ENCODE measurements around the gene TSEN34. TPM values are rescaled to one million over a fixed set of nuclear protein-coding genes. Genes with fewer than 3 reads are reported as not detected.

Gene TSEN34
- total and polyA plus RNA-seq, 2 experiments from 2014 or later = 36.6 to 53.4 TPM

- H3K27me3 Mint-ChIP-seq (ENCODE audit: insufficient read depth, low read depth, poor library complexity) = peaks cover 45% of the 10 kb centered on the region
- H3K4me3 Mint-ChIP-seq = peak overlapping the region; percentile 95
- H3K4me1 Mint-ChIP-seq = peaks cover 39% of the 10 kb centered on the region
- DNase-seq (ENCODE audit: low spot score) = peak; percentile 55
- H3K4me1 ChIP-seq (ENCODE audit: insufficient read depth) = peaks cover 8% of the 10 kb centered on the region; the same call in 1 of the 2 replicates
- peaks cover 26% of the 10 kb centered on the region for H3K36me3 Mint-ChIP-seq (ENCODE audit: low read depth)
- H4K20me1 ChIP-seq (replicated peaks; ENCODE audit: insufficient read depth) = peaks cover 6% of the 10 kb centered on the region; the same call in 1 of the 2 replicates
- peaks cover 7% of the 10 kb centered on the region; the same call in 1 of the 2 replicates for H3K27me3 ChIP-seq (ENCODE audit: insufficient read depth)
- TF ChIP-seq REST (IDR thresholded peaks at IDR 0.05; ENCODE audit: unreplicated experiment) = no peak
- H3K36me3 ChIP-seq (ENCODE audit: insufficient read depth) = peaks cover 6% of the 10 kb centered on the region; the same call in 1 of the 2 replicates
- peak overlapping the region; percentile 63 for H3K4me3 ChIP-seq
- H2AFZ ChIP-seq = peak overlapping the region; percentile 2; the same call in 1 of the 2 replicates
- peaks cover 31% of the 10 kb centered on the region for H3F3A ChIP-seq (replicated peaks; ENCODE audit: low read depth)
- peaks cover 9% of the 10 kb centered on the region; the same call in 1 of the 2 replicates for H3K79me2 ChIP-seq (replicated peaks; ENCODE audit: insufficient read depth)
- peak overlapping the region; percentile 67 for H3K27ac ChIP-seq (ENCODE audit: low read depth)
- peak overlapping the region; percentile 94 for H3K27ac Mint-ChIP-seq
- no peaks in the 10 kb centered on the region for H3K9me2 ChIP-seq (ENCODE audit: insufficient read depth)
- H3K4me2 ChIP-seq = peak overlapping the region; percentile 79
- peaks cover 2% of the 10 kb centered on the region; the same call in 2 of the 3 replicates for H3K9me3 Mint-ChIP-seq
- ATAC-seq = peak; percentile 0
These were observed 30.8 kb upstream of the TSEN34 start for GRCh38 chr19:54160182-54160811.

DNA sequence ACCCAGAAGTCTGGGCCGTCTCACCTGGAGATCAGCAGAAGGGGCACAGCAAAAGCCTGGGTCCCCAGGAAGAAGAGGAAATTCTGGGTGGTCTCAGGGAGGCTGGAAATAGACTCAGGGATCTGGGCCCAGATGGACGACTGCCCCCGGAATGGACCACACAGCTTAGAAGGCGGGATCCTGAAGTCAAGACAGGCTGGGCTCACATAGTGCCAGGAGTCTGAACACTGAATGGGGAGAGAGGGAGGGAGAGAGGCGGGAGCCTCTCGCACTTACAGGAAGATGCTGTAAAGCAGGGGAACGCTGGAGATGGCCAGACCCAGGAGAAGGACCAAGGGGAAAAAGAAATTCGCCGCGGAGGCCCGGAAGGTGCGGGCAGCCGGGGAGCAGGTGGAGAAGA is 30.3 kb upstream of the TSEN34 start:
- H3K4me2 ChIP-seq = peak overlapping the region; percentile 79
- H3K4me1 ChIP-seq (ENCODE audit: insufficient read depth) = peaks cover 8% of the 10 kb centered on the region; the same call in 1 of the 2 replicates
- H3K4me1 Mint-ChIP-seq = peaks cover 39% of the 10 kb centered on the region
- peaks cover 2% of the 10 kb centered on the region; the same call in 1 of the 2 replicates for H4K20me1 ChIP-seq (replicated peaks; ENCODE audit: insufficient read depth)
- H3K27me3 Mint-ChIP-seq (ENCODE audit: insufficient read depth, low read depth, poor library complexity) = peaks cover 46% of the 10 kb centered on the region
- peaks cover 32% of the 10 kb centered on the region for H3F3A ChIP-seq (replicated peaks; ENCODE audit: low read depth)
- H3K36me3 Mint-ChIP-seq (ENCODE audit: low read depth) = peaks cover 23% of the 10 kb centered on the region
- H3K4me3 ChIP-seq = peak overlapping the region; percentile 63
- H3K27ac ChIP-seq (ENCODE audit: low read depth) = no peak overlapping the region
- peak overlapping the region; percentile 95 for H3K4me3 Mint-ChIP-seq
- ATAC-seq (no peak), DNase-seq (ENCODE audit: low spot score) (peak; percentile 16)
- peaks cover 2% of the 10 kb centered on the region; the same call in 2 of the 3 replicates for H3K9me3 Mint-ChIP-seq
- peaks cover 6% of the 10 kb centered on the region; the same call in 1 of the 2 replicates for H3K36me3 ChIP-seq (ENCODE audit: insufficient read depth)
- peak overlapping the region; percentile 94 for H3K27ac Mint-ChIP-seq
- H3K27me3 ChIP-seq (ENCODE audit: insufficient read depth) = peaks cover 7% of the 10 kb centered on the region; the same call in 1 of the 2 replicates
- H3K9me2 ChIP-seq (ENCODE audit: insufficient read depth) = no peaks in the 10 kb centered on the region
- H2AFZ ChIP-seq = no peak overlapping the region
- peaks cover 9% of the 10 kb centered on the region; the same call in 1 of the 2 replicates for H3K79me2 ChIP-seq (replicated peaks; ENCODE audit: insufficient read depth)
- TF ChIP-seq, protein P1, sequence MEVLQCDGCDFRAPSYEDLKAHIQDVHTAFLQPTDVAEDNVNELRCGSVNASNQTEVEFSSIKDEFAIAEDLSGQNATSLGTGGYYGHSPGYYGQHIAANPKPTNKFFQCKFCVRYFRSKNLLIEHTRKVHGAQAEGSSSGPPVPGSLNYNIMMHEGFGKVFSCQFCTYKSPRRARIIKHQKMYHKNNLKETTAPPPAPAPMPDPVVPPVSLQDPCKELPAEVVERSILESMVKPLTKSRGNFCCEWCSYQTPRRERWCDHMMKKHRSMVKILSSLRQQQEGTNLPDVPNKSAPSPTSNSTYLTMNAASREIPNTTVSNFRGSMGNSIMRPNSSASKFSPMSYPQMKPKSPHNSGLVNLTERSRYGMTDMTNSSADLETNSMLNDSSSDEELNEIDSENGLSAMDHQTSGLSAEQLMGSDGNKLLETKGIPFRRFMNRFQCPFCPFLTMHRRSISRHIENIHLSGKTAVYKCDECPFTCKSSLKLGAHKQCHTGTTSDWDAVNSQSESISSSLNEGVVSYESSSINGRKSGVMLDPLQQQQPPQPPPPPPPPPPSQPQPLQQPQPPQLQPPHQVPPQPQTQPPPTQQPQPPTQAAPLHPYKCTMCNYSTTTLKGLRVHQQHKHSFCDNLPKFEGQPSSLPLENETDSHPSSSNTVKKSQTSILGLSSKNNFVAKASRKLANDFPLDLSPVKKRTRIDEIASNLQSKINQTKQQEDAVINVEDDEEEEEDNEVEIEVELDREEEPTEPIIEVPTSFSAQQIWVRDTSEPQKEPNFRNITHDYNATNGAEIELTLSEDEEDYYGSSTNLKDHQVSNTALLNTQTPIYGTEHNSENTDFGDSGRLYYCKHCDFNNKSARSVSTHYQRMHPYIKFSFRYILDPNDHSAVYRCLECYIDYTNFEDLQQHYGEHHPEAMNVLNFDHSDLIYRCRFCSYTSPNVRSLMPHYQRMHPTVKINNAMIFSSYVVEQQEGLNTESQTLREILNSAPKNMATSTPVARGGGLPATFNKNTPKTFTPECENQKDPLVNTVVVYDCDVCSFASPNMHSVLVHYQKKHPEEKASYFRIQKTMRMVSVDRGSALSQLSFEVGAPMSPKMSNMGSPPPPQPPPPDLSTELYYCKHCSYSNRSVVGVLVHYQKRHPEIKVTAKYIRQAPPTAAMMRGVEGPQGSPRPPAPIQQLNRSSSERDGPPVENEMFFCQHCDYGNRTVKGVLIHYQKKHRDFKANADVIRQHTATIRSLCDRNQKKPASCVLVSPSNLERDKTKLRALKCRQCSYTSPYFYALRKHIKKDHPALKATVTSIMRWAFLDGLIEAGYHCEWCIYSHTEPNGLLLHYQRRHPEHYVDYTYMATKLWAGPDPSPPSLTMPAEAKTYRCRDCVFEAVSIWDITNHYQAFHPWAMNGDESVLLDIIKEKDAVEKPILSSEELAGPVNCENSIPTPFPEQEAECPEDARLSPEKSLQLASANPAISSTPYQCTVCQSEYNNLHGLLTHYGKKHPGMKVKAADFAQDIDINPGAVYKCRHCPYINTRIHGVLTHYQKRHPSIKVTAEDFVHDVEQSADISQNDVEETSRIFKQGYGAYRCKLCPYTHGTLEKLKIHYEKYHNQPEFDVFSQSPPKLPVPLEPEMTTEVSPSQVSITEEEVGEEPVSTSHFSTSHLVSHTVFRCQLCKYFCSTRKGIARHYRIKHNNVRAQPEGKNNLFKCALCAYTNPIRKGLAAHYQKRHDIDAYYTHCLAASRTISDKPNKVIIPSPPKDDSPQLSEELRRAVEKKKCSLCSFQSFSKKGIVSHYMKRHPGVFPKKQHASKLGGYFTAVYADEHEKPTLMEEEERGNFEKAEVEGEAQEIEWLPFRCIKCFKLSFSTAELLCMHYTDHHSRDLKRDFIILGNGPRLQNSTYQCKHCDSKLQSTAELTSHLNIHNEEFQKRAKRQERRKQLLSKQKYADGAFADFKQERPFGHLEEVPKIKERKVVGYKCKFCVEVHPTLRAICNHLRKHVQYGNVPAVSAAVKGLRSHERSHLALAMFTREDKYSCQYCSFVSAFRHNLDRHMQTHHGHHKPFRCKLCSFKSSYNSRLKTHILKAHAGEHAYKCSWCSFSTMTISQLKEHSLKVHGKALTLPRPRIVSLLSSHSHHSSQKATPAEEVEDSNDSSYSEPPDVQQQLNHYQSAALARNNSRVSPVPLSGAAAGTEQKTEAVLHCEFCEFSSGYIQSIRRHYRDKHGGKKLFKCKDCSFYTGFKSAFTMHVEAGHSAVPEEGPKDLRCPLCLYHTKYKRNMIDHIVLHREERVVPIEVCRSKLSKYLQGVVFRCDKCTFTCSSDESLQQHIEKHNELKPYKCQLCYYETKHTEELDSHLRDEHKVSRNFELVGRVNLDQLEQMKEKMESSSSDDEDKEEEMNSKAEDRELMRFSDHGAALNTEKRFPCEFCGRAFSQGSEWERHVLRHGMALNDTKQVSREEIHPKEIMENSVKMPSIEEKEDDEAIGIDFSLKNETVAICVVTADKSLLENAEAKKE (CRISPR knock-in tag; IDR thresholded peaks at IDR 0.05) = no peak
- TF ChIP-seq, protein P2, sequence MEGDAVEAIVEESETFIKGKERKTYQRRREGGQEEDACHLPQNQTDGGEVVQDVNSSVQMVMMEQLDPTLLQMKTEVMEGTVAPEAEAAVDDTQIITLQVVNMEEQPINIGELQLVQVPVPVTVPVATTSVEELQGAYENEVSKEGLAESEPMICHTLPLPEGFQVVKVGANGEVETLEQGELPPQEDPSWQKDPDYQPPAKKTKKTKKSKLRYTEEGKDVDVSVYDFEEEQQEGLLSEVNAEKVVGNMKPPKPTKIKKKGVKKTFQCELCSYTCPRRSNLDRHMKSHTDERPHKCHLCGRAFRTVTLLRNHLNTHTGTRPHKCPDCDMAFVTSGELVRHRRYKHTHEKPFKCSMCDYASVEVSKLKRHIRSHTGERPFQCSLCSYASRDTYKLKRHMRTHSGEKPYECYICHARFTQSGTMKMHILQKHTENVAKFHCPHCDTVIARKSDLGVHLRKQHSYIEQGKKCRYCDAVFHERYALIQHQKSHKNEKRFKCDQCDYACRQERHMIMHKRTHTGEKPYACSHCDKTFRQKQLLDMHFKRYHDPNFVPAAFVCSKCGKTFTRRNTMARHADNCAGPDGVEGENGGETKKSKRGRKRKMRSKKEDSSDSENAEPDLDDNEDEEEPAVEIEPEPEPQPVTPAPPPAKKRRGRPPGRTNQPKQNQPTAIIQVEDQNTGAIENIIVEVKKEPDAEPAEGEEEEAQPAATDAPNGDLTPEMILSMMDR (conservative IDR thresholded peaks at IDR 0.05; ENCODE audit: low read depth in 2 of 2) = no peak
- TF ChIP-seq NANOG (IDR thresholded peaks at IDR 0.05; ENCODE audit: borderline replicate concordance) (no peak), EZH2 (IDR thresholded peaks at IDR 0.05; ENCODE audit: low read depth, unreplicated experiment) (no peak), ZNF114 (CRISPR knock-in tag; IDR thresholded peaks at IDR 0.05) (no peak)
- TF ChIP-seq, protein P3, sequence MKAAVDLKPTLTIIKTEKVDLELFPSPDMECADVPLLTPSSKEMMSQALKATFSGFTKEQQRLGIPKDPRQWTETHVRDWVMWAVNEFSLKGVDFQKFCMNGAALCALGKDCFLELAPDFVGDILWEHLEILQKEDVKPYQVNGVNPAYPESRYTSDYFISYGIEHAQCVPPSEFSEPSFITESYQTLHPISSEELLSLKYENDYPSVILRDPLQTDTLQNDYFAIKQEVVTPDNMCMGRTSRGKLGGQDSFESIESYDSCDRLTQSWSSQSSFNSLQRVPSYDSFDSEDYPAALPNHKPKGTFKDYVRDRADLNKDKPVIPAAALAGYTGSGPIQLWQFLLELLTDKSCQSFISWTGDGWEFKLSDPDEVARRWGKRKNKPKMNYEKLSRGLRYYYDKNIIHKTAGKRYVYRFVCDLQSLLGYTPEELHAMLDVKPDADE (IDR thresholded peaks at IDR 0.05) = no peak

All from GM23338 (cell line).